GM11168 (cell line): ENCODE data around the gene JADE2.

Experiments
- in situ Hi-C: fragments of 300-500 bp; cut with MboI; formaldehyde crosslinking; loops from one replicate; pipeline ENCODE4 v1.12.0; 2022; ENCODE audit warnings: low sequenced_read_pairs; ENCODE audit not compliant: unreplicated experiment

The JADE2 gene

DNA sequence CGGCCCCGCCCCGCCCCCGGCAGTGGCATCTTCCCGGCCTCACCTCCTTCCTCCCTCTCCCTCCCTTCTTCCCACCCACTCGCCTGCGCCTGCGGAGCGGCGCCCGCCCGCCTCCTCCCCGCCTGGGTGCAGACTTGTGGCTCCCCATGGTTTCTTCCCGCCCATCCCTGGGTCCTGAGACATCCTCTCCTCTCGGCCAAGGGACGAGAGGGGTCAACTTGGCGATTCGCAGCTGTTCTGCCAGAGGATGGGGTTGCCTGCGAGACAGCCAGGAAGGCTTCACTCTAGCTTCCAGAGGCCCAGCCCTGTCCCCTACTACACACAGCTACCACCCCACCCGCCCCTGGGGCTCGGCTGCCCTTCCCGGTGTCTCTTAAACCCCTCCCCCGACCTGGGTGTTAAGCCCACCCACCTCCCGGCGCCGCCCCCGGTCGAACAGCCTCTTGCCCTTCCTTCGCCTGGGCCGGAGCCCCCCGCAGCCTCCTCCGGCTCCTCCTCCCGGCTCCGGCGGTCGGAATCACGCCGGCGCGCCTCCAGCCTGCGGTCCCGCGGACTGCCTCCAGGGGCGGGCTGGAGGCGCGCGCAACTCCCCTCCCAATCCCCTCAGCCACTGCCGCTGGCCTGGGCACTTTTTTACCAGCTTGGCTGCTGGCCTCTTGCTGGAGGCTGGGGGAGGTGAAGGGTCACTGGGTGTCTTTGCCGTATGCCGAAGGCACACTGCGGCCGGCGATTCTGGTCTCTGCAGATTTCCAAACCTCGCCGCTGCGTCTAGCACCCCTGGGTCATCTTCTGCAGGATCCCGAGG is 1.9 kb downstream of the JADE2 start:
- in situ Hi-C loops: loop anchor here (5.0 kb wide), 1 partner anchor 50 kb away; no protein-coding TSS in a partner anchor

DNA sequence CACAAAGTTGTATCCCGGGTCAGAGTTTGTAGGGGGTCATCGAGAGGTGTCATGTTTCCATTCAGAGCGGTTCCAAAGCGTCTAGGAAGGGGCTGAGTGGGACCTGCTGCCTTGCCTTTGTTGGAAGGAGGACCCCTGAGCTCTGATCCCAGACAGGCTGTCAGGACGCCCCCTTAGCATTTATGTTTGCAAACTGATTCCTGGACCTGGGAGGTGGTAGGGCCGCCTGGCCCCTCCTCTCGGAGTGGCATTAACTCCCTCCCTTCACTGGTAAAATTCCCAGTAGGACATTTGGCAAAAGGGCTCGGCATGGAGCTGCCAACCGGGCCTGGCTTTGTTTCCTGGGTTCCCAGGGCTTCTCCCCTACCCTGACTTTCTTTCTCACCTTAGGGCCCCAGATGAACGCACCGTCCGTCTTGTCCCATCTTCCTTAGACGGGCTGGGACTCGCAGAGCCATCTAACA is 2.5 kb downstream of the JADE2 start:
- in situ Hi-C loops: loop anchor here (5.0 kb wide), 1 partner anchor 49 kb away; no protein-coding TSS in a partner anchor

DNA sequence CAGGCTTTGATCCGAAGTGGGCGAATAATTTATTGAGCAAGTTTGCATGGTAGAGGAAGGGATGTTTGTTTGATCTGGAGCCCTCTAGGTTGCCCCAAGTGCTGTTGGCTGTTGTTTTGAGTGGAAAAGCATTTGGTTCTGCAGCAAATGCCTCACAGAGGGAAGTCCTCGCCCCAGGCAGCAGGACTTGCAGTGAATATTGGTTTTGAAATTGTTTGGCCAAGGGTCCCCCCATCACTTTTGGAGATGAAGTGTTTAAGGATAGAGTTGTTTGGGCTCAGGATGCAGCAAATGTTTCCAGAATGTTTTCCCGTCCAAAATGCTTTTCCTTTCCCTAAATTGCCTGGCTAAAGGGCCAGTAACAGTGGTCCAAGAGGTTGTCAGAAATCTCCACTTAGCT is 3.1 kb downstream of the JADE2 start:
- in situ Hi-C loops: loop anchor here (5.0 kb wide), 1 partner anchor 49 kb away; no protein-coding TSS in a partner anchor

DNA sequence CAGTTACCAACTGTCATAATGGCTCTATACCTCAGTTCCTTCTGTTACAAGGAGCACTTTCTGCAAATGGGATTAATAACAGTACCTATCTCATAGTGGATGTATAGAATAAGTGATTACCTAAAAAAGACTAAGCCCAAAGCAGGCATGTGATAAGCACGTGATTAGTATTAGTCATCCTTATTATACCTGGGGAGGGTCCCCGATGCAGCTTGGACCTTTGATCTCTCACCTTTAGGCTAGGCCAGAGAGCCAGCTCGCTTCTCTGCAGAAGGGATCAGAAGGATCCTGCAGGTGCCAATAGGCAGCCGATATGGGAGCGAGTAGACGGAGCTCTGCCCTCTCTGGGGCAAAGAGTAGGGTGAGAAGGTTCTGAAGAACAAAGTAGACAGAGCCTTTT is 4.0 kb downstream of the JADE2 start:
- in situ Hi-C loops: loop anchor here (5.0 kb wide), 1 partner anchor 48 kb away; no protein-coding TSS in a partner anchor

DNA sequence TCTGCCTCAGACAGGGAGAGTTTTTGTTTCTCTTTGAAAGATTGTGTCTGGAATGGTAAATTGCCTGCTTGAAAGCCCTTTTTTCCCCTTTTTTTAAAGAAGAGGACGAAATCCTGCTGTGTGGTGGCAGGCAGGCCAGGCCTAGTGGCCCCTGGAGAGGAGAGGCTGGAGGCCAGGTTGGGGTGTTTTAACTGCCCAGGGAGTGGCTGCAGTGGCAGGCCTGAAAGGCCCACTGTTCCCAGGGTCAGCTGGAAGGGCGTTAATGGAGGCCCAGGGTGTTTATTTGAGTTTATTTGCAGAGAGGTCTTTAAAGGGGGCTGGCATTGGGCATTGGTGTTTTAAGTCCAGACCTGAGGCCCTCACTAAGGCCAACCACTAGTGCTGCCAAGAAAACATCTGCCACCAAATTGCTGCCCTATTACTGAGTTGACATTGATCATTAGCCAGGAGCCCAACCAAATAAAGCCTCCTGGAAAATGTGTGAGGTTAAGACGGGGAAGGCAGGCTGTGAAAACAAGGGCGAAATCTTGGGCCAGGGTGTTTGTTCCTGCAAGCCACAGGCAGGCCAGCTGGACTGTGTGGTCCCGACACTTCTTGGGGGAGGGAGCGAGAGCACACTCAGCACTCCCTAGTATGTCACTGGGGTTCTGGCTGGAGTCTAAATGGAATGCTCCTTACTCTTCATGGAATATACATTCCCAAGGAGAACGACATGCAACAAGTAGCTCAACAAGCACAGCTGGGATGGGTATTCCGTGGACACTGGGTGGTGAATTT is 5.0 kb downstream of the JADE2 start:
- in situ Hi-C loops: no loop called here

DNA sequence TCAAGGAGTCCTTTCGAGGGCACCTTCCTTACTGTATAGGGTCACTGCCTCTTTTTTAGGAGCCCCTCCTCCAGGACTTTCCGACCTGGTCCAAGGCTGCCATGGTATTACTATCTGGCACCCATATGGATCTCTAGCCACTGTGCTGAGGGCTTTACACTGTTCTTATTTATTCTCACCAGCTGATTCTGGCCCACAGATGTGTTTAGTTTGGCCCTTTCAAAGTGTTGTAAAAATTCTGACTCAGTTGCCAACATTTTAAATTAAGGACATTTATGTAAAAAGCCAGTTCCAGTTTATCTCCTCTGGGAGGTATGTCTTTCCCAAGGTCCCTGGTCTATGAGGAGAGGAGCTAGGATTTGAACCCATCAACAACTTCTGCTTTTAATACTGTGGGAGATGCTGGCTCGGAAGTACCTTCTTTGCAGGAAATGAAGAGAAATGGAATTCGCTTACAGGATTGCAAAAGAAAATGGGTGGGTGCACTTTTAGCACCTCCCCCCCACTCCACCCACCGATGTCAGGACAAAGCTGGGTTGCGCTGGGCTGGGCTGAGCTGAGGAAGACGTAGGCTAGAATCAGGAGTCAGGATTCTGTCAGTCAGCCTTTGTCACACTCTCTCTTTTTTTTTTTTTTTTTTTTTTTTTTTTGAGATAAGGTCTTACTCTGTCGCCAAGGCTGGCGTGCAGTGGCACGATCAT is 7.8 kb downstream of the JADE2 start:
- in situ Hi-C loops: no loop called here

DNA sequence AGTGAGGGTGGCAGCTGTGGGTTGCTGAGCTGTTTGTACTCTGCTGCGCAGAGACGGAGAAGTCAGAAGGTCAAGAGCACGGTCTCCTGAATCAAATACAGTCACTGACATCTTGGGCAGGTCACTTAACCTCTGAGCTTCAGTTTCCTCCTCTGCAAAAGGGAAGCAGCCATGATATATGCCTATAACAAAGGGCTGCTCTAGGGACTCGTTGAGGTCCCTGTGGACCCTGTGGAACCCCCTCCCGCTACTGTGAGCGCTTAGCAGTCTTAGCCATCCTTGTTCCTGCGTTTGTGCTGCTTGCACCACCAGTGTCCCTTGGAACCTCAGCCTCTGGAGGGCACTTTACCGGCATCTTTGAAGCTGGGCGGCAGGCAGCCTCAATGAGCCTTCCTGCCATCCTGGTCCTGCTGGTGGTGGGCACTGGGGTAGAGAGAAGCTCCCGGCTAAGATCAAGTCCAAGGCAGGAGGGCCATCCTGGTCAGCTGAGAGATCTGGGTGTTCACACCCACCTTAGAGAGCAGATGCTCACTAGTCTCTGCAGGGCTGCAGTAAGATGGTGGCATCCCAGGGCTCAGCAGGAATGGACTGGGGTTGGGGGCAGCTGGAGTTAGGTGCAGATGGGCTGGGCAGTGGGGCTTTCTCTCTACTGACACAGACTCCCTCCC is 8.7 kb downstream of the JADE2 start:
- in situ Hi-C loops: no loop called here

DNA sequence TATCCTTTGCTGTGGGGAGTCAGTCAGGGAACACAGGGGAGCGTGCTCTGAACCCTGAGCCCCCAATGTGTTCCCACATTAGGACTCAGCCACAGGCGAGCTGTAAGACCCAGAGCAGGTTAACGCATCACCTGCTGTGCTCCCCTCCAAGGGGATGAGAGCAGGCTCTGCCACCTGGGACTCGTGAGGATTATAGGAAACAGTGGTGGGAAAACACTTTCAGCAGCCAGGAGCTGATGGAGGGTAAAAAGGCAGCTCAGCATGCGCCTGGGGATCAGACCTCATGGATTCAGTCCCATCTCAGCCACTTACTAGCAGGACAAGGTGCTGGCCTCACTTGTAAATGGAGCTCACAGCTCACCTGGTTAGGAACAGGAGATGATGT is 9.2 kb downstream of the JADE2 start:
- in situ Hi-C loops: no loop called here

DNA sequence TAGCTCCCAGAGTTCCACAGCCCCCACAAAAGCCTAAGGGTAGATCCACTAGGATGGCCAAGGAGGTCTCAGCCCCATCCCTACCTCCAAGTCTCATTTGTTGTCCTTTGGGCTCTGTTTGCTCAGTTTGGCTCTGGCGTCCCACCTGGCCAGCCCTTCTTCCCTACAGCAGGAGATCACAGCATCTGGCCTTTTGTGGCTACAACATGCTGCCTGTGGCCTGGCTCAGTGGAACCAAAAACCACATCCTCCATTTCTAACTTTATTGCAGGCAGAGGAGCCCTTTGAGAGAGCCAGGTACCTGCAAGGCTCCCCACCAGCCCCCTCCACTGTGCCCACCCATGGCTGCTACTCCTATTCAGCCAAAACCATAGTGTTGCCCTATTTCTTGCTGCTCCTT is 11.4 kb downstream of the JADE2 start:
- in situ Hi-C loops: no loop called here

DNA sequence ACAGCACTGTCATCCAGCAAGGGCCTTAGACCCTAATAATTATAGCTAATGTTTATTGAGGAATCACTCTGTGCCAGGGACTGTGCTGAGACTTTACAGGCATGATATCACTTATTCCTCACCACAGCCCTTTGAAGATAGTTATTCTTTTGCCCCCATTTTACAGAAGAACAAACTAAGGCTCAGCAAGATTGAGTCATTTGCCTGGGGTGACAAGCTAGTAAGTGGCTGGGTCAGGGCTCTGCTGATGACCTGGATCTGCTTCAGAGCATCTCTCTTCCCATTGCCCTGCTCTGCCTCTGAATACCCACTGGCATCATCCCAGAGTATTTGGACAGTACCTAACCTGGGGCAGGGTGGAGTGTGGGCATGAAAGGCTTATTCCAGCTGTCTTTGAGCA is 11.8 kb downstream of the JADE2 start:
- in situ Hi-C loops: no loop called here

DNA sequence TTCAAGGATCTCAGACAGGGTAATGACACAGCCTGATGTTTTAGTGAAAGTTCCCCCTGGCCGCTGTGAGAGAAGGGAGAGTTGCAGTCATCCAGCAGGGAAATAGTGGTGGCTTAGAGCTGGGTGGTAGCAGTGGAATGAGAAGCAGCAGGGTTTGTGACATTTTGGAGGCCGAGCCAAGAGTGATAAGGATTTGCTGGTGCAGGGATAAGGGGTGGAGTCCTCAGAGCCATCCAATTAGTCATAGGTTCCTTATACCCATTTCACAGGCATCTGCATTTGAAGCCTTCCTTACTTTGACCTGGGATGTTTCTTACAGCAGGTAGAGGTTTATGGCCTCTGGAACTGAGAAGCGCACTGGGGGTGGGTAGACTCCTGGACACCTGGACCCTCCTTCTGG is 12.8 kb downstream of the JADE2 start:
- in situ Hi-C loops: no loop called here

DNA sequence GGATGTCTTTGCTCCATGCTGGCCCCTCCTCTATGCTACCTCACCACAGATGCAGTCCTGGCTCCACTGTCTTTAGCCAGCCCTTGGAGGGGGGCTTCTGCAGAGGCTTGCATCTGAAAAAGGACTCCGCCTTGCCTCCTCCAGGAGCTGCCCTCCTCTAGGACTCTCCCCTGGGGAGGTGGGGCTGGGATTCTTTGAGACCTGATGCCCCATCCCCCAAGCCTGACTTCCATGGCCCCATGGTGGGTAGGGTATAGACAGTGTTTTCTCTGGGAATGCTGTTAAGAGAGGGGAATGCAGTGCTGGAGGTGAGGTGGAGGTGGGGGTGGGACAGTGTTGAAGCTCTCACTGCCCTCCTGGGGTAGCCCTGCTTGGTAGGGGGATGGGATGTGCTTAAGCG is 14.3 kb downstream of the JADE2 start:
- in situ Hi-C loops: no loop called here

DNA sequence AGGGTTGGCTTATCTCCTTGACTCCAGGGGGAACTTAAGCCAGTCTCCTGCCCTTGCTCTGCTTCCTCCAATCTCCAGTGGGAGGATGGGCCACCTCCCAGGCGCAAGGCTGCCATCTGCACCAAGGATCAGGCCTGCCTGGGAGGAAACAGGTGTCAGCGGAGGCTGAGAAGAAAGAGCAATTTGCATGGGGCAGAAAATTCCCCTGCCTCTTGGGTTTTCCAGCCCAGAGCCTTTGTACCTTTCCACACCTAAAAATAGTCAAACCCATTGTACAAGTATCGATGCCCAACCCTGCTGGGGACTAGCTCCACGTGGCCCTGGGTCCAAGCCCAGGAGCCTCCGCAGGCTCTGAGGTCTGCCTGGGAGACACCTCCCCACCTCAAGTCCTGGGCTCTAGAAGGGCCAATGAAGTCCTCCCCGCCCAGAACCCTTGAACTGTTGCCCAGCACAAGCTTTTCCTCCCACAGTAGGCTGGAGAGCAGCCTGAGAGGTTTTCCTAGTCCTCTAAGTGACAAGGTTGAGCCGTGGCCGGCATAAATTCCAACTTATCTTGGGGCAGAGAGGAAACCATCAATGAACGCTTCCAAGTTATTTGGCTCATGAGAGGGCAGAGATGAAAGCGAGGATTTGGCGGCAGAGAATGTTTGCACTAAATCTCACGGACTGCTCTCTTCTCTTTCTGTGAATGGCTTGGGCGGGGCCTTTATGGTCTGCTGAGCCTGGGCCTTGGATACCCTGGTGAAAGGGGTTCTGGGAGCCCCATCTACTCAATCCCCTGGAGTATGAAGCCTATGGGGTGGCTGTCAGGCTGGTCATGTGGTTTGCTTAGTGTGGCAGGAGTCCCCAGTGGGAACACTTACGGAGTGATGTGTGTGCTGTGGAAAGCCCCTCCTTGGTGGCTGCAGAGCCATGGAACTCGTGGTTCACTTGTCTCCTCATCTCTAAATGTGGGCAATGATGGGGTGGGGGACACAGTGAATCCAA is 15.6 kb downstream of the JADE2 start:
- in situ Hi-C loops: no loop called here

DNA sequence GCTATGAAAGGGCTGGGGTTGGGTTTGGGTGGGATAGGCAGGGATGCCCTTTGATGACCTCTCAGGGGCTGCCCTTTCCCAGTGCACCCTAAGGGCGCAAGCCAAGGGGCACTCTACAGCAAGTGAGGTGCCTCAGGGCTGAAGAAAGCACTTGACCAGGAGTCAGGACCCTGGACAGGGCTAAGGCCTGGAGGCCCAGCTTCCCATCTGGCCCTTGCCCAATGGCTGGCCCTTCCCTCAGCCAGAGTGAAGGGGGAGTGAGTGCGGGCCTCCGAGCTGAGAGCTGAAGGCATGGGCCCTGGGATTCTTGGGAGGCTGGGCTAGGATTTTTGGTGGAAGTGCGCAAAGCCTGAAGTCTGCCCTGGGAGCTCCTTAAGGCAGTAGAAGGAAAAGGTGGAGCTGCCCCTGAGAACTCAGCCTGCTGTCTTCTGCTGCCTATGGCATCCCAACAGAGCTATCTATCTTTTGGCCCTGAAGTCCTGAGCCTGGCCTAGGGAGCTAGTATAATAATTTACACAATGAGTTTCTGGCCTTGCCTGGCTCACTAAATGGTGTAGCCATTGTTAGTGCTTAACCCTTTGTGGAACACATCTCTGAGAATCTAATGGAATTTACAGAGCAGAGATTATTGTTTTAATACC is 16.4 kb downstream of the JADE2 start:
- in situ Hi-C loops: no loop called here

DNA sequence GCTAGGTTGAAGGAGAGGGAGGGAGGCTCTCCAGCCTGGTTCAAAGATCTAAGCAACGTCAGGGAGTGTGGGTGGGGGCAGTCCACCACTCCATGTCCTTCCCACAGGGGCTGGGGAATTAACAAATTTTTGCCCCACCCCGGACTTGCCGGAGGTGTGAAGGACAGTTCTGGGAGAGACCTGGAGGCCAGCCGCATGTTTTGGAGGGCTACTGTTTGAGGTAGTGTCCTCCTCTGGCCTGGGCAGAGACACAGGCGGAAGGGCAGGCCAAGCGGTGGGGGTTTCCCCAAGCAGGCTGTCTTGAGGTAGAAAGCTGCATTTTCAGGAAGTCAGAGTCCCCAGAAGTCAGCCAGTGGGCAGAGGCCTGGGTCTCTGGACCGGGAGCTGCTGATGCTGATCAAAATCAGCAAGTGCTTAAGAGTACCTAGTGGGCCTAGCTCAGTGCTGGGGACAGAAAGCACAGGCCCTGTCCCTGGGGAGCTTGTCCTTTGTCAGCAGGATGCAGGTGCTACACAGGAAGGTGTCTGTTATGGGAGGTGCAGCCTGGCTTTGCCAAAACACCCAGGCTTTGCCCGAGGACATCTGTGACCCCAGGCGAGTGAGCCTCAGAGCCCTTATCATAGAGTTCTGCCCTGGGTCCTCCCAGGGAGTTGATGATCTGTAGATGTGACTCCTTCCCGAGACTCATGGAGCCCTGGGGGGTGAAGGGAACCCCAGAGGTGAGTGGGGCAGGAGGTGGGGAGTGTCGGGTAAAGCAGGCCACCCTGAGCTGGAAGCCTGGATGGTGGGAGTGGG is 18.5 kb downstream of the JADE2 start:
- in situ Hi-C loops: no loop called here

DNA sequence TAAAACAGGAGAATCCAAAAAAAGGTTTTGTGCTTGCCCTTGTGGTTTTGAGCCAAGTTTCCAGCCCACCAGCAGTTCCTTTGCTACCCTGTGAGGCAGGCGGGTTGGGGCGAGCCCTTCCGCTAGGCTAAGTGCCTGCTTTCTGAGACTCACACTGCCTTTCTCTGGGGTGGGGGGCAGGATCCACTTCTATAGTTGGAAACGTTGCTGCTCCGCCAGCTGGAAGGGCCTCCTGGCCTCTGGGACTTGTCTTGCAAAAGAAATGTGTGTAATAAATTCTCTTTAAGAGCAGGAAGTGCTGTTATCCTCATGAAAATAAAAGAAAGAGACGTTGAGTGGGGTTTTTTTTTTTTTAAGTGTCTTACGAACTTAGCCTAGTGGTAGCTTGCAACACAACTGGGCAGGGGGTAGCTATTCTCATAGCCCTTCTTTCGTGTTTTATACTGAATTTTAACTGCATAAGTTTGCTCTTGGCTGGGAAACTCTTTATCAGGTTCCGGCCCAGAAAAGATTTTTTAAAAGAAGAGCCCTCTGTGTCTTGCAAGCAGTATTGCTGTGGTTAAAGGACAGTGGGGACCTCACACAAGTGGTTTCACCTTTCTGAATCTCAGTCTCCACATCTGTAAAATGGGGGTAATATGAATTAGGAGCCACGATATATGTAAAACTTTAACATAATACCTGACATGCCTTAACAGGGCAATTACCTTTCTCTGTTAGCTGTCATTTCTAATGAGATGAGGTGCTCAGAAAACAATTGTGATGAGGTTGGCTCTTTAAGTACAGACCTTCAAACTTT is 19.8 kb downstream of the JADE2 start:
- in situ Hi-C loops: no loop called here

DNA sequence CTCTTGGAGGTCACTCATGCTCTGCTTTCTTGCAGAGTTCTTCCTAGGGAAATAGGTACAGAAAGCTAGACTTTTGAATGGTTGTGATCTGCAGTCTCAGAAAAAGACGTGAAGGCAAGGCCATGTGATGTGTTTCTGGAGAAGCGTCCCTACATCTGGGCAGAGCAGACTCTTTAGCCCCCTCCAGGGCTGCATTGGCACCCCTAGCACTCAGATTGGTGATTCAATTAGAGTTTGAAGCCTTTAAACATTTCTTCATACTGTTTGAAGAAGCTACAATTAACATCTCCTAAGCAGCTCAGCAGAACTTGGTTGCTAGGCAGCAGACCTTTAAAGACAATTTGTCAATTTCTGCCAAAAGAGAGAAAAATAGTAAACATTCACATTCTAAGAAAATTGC is 21.6 kb downstream of the JADE2 start:
- in situ Hi-C loops: no loop called here
